C4-2B (cell line): Measurements from ENCODE around the gene MYMK.

Source experiments
- ZFX ChIP-seq: fragments of 450-650 bp; IDR thresholded peaks from 2 replicates; pipeline ENCODE4 v1.6.1; 2017
- TF ChIP-seq, protein P1 (sequence below): fragments of 450-650 bp; conservative IDR thresholded peaks from 2 replicates; pipeline ENCODE4 v1.5.1; 2017; ENCODE audit warnings: mild to moderate bottlenecking

DNA sequence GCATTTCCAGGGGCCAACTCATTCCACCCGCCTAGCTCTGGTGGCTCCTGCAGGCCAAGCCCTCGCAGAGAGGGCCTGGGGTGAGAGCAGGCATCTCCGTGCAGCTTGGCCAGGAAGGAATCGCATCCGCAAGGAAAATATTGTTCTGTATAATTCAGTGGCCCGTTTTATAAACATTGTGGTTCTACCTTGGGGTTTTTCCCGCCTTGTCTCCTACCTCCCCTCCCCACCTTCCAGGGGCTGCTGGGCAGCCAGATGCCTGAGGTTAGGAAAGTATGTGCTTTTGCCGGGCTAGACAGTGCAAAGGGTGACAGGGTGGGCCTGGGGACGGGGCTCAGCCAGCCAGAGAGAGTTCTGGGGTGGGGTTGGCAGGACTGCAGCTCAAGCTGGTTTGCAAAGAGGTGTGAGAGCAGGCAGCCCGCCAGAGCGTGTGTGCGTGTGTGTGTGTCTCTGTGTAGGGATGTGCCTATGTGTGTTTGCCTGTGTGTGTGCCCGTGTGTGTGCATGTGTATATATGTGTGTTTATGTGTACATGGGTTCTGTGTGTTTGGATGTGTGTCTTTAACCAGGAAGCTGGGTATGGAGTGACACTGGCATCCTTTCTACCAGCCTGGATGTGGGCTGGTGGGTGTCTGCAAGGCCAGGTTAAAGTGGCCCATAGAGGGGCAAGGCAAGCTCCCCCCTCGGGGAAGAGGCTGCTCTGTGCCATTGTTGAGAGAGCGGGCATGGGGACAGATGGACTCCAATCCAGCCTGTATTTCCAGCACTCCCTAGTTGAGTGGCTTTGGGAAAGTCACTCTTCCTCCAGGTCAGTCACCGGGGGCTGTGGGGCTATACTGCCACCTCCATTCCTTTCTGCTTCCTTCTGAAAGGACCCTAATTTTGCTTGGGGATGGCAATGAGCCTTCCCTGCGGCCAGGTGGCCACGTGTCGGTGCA, 35.2 kb downstream of the MYMK start:
- TF ChIP-seq, protein P1, sequence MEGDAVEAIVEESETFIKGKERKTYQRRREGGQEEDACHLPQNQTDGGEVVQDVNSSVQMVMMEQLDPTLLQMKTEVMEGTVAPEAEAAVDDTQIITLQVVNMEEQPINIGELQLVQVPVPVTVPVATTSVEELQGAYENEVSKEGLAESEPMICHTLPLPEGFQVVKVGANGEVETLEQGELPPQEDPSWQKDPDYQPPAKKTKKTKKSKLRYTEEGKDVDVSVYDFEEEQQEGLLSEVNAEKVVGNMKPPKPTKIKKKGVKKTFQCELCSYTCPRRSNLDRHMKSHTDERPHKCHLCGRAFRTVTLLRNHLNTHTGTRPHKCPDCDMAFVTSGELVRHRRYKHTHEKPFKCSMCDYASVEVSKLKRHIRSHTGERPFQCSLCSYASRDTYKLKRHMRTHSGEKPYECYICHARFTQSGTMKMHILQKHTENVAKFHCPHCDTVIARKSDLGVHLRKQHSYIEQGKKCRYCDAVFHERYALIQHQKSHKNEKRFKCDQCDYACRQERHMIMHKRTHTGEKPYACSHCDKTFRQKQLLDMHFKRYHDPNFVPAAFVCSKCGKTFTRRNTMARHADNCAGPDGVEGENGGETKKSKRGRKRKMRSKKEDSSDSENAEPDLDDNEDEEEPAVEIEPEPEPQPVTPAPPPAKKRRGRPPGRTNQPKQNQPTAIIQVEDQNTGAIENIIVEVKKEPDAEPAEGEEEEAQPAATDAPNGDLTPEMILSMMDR, result no peak
- TF ChIP-seq ZFX, result no peak
